Amygdala (tissue), 56 donors: Measurements from ENCODE around the gene DBN1.
"Not testable (repeated sequence)": the region's sequence is repeated elsewhere in the genome, so short reads cannot be mapped to it uniquely, and the experiment has no call there.

Experiments
- DNase-seq, 56 donors: peaks; one replicate each; lab custom pipeline; 2025; lab: John Stamatoyannopoulos, UW

Gene DBN1

DNA sequence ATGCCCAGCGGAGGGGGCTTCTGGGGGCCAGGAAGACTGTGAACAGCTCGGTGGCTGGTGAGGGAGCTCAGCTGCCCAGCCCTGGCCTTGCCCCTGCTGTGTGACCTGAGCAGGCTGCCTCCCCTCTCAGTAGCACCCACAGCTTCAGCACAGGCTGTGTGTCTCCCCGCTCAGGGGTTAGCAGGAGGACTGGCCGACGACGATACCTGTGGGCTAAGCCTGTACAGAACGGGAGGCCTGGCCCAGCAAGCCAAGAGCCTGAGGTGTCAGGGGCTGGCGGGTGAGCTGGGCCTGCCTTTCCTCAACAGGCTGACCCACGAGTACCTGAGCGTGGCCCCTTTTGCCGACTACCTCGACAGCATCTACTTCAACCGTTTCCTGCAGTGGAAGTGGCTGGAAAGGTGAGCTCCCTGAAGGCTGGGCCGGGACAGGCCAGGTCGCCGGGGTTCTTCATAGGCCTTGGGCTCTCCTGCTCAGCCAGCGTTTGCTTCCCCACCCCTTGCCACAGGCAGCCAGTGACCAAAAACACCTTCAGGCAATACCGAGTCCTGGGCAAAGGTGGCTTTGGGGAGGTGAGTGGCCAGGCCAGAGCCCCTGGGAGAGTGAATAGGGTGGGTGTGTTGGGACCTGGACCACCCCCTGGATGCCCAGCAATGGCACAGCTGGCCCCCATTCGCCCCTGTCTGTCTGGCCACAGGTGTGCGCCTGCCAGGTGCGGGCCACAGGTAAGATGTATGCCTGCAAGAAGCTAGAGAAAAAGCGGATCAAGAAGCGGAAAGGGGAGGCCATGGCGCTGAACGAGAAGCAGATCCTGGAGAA lies 40.4 kb downstream of the DBN1 start:
- no peak for DNase-seq

DNA sequence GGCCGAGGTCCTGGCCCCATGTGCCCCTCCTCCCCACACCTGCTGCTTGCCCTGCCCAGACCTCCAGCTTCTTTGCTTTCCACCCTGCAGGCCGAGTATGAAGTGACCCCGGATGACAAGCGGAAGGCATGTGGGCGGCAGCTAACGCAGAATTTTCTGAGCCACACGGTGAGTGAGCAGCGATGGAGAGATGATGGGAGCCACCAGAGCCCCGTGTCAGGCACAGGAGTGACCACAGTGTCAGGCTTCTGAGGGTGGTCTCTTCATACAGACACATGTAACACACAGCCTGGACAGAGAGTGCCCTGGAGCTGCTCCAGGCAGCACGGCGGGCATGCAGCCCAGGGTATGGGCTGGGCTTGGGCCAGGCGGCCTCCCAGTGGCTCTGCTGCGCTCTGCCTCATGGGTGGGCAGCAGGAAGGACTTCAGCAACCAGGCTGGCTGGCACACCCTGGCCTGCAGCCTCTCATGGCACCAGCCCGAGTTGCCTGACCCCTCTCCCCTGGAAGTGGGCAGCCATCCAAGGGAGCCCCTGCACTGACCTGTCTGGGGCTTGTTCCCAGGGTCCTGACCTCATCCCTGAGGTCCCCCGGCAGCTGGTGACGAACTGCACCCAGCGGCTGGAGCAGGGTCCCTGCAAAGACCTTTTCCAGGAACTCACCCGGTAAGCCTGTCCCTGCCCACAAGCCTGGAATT lies 41.1 kb downstream of the DBN1 start:
- peak in 34 of 56 donors; percentile 15 to 72 (median 39) for DNase-seq

DNA sequence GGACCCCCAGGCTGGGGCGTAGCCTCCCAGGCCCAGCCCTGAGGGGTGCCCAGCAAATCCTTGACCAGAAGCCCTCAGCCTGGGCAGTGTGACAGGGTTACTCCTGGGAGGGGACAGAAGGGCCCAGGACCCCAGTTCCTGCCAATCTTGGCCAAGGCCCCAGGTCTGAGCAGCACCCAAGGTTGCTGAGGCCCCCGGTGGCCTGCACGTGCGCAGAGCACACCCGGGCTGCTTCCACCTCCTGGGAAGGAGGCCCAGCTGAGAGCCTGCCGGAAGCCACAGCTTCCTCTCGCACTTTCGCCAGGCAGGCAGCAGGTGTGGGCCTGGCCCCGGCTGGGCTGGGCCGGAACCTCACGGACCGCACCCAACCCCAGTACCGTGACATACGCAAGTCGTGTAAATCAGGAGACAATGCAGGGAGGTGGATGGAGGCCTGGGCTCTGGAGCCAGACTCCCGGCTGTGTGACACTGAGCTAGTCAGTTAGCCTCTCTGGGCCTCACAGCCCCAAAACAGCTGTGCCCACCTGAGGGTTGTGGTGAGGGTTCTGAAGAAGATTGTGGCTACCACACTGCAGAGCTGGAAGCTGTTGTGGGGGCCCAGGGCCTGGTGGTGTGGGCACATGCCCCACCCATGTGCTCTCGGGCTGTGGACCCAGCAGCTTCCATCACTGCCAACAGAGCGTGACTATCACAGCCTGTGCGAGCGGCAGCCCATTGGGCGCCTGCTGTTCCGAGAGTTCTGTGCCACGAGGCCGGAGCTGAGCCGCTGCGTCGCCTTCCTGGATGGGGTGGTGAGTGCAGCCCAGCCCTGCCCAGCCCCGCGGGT lies 41.9 kb downstream of the DBN1 start:
- peak in 7 of 56 donors; percentile 17 to 40 (median 34) for DNase-seq

DNA sequence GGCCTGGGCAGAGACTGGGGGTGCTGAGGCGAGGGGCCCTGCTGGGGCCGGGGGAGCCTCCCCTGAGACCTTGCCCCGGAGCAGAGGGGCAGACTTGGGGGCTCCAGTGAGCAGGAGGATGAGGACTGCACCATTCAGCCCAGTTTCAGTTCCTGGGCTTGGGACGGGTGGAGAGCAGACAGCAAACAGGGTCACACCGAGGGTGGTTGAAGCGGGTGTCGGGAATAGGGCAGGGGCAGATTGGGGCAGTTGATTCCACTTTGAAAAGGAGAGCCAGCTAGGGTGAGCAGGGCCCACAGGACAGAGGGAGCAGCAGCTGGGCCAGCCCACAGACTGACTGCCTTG lies 42.5 kb downstream of the DBN1 start:
- no peak for DNase-seq

DNA sequence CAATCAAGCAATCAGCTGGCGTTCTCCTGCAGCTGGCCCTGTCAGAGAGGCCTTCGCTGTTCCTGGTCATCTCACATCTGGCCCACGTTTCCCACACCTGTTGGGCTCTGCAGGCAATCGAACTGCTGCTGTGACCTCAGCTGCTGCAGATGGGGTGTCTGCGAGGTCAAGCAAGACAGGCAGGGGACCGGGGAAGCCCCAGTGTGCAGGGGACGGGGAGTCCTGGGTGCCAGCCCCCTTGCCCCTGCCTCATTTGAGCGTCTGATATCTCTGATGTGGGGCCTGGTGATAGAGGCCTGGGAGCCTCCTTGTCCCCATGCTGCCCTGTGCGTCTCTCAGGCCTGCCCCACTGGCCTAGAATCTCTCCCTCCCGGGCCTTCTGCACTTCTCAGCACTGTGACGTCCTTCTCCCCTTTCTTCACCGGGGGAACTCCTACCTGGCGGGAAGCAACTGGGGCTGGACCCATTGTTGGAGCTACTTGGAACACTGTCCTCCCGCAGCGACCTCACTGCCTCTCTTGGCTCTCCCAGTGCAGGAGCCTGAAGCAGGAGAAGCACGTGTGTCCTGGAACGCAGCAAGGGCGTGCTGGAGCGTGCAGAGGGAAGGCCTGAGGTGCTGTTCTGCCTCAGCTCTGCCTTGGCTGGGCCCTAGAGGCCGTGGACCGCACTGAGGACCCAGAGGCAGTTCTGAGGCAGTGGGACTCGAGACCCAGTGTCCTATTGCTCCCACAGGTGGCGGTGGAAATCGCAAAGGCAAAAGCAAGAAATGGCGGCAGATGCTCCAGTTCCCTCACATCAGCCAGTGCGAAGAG lies 43.1 kb downstream of the DBN1 start:
- no peak for DNase-seq

DNA sequence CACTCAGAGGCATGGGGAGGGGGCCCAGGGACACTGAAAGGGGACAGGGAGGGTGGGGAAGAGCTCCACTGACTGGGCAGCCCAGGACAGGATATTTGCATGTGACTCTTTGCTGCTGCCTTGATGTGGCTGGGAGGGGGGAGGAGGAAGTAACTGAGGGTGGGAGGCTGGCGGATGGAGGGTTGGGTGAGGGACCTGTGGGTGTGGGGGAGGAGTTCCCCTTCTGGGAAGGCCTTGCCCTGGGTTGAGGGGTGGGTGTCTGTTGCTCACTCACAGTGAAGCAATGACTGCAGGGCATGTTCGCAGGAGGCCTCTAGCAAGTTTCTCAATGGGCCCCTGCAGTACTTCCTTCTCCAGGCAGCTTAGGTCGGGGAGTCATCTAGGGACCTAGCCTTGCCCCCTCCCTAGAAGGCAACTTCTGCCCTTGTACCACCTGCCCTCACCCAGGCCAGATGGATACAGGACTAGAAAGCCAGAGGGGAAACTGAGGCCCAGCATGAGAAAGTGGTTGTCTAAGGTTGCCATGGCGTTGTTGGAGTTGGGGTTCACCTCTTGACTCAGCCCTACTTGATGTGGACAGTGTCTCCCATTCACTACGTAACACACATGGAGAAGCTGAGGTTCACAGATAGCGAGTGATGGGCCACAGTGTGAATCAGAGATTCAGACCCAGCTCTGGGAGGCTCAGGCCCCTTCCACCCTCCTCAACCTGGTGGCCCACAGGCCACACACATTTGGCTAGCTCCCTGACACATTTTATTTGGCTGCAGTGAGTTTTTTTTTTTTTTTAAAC lies 44.0 kb downstream of the DBN1 start:
- peak in 12 of 56 donors; percentile 14 to 62 (median 24) for DNase-seq

DNA sequence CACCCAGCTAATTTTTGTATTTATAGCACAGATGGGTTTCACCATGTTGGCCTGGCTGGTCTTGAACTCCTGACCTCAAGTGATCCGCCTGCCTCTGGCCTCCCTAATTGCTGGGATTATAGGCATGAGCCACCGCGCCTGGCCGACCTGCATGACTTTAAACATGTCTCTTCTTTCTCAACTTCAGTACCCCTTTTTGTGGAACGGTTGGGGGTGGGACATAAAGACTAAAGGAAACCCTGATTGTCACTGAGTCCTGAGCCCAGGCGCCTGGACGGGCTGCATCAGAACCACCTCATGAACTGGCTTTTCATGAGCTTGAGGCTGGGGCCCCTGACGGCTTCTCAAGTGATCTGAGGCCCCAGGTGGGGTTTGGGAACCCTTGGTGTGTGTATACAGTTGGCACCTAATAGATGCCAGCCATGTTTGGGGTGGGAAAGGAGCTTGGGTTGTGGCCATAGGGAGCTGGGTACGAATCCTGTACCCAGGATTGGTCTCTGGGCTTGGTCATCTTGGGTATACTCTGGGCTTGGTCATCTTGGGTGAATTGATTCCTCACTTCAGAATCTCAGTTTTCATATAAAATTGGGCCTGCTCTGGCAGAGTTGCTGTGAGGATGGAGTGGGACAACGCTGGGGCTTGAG lies 44.7 kb downstream of the DBN1 start:
- no peak for DNase-seq

DNA sequence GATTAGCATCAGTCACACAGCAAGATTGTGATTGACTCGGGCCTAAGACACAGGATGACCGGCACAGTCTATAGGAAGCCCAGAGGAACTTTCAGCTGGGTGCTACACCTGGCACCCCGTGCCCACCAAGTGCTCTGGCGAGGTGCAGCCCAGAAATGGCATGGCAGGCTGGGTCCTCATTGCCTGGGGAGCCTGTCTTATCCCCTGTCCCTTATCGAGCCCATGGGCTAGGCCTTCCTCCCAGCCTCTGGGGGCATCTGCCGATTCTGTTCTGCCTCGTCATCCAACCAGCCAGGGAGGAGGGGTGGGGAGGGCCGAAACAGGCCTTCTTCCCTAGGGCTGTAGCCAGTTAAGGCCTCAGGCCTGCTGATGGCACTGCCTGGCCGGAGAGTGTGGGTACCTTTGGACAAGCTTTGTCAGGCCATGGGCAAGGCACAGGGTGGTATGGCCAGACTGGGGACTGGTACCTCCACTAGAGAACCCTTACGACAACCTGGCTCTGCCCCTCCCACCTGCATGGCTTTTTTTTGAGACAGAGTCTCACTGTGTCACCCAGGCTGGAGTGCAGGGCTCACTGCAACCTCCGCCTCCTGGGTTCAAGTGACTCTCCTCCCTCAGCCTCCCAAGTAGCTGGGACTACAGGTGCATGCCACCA lies 45.4 kb downstream of the DBN1 start:
- no peak for DNase-seq

DNA sequence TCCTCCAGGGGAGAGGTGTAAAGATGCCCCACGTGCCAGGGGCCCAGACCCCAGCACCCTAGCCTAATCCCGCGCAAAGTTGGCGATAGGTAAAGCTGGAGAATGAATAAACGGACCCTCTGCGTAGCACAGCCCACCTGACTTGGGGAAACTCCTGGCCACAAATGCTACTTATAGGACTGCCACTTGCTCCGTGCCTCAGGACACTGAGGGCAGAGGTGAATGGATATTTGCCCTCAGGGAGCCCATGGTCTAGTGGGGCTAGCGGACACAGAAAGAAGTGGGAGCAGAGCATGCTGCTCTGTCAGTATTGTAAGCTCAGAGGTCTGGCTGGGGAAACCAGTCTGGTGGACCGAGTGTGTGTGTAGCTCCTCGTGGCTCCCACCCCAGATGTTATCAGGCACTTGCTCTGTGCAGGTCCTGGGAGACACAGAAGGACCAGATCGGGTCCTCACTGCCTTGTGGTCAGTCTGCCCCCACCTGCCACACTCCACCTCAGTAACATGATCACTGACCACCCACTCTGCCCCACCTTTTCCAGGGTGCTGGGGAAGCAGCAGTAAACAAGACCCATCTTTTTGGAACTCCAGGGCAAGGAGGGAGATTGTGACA lies 46.1 kb downstream of the DBN1 start:
- DNase-seq = no peak

DNA sequence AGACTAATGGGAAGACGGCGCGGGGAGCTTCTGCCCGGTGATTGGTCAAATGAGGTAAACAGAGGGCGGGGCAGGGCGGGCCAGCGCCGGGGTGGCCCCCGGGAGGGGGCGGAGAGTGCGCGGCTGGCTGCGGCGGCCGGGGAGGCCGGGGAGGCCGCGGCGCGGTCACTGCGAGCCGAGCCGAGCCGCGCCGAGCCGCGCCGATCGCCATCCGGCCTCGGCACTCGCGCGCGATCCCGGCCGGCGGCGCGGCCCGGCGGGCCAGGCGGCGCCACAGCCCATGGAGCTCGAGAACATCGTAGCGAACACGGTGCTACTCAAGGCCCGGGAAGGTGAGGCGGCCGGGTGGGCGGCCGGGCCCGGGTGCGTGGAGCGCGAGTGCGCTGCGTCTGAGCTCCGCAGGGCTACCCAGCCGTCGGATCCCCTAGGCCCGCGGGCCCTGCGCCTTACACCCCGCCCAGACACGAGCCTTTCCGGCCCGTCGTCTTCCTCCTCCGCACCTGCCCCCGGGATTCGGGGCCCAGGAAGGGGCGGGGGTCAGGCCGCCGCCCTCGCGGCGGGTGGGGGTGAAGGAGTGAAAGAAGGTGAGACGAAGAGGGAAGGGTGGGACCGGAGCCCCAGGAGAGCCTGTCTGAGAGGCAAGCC lies 46.7 kb downstream of the DBN1 start, which contains the start of gene GRK6:
Gene GRK6 (plus strand): TSS at position 111 of the 645 bp plus-strand sequence. CDS start 170 bp downstream, at position 281.
- peak in 3 of 56 donors; percentile 42 to 59 (median 50) for DNase-seq

DNA sequence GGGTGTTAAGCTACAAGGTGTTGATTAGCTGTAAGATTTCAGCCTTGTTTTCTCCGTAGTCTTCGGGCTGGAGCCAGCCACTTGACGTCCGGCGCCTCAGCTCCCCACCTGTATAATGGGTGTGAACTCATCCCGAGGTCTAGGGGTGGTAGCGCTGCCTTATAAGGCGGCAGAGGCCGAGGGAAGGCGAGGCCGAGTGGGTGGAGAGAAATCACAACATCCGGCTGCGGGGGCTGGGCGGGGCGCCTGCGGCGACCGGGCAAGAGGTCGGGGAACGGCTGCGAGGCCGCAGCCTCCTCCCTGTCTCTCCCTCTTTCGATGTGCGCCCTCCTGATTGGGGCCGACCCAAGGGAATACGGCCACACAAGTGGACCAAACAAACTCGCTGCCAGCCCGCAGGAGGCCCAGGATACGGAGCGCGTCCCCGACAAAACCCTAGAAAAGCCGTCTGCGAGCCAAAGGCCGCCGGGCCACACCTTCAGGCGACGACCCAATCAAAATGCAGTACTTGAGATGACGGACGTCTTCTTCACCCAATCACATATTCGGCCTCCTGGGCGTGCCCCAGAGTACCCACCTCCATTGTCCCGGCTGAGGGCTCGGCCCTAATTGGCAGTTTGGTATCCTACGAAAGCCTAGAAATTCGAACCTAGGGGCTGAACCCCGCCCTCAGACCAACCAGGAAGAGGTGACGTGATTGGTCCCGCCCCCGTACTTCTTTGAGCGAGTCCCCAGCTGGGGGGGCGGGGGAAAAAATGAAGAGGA lies 47.5 kb downstream of the DBN1 start:
- peak; percentile 92 to 100 (median 99) for DNase-seq

DNA sequence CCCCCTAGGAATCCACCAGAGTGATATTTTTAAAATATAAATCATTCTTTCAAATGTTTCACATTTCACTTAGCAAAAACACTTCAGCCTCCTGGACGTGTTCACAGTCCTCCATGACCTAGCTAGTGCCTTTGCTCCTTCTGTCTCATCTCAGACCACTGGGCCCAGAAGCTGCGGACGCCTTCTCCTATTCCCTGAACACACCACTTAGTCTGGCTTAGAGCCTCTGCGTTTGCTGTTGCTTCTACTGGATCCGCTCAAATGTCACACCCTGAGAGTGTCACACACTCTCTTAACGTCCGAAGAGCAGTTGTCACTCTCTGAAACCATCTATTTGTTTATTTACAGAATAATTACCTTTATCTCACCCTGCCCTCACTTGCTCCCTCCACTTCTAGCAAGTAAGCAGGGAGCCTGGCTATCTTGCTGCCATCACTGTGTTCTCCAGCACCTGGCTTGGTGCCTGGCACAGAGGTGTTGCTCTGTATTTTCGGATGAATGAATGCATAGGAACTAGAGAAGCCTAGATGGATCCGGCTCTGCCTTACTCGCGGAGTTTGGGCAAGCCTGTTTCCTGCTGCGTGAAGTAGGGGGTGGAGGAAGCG lies 48.1 kb downstream of the DBN1 start:
- DNase-seq = no peak

DNA sequence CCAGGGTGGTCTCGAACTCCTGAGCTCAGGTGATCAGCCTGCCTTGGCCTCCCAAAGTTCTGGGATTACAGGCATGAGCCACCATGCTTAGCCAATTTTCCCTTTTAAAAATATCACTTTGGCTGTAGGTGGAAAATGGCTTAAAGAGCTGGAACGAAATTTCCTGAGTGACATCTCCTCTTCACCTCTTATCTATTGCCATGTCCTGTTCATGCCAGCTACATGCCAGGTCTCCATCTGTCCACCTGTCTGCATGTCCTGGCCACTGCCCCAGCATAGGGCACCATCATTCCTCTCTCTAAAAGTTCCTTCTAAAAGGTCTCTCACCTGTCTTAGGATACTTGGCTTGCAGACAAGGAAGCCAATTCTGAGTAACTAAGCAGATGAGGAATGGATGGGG lies 49.8 kb downstream of the DBN1 start:
- no peak for DNase-seq

DNA sequence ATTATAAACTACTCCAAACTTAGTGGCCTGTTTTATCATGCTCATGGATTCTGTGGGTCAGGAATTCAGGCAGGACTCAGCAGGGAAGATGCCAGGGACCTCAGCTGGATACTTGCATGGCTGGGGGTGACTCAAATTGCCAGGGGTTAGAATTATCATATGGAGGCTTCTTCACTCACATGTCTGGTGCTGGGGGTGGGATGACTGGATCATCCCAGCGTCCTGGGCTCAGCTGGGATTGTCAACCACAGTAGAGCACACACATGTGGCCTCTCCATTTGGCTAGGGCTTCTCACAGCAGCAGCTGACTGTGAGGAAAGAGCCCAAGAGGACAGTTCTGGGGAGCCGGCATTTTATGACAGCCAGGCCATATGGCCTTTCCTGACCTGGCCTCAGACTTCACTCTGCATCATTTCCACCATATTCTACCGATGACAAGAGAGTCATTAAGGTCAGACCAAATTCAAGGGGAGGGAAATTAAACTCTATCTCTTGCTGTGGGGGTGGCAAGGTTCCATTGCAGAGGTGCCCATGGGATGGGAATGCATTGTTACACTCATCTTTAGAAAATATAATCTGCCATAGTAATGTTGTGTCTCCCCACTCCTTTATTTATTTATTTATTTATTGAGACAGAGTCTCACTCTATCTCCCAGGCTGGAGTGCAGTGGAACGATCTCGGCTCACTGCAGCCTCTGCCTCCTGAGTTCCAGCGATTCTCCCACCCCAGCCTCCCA lies 52.2 kb downstream of the DBN1 start:
- DNase-seq = no peak

DNA sequence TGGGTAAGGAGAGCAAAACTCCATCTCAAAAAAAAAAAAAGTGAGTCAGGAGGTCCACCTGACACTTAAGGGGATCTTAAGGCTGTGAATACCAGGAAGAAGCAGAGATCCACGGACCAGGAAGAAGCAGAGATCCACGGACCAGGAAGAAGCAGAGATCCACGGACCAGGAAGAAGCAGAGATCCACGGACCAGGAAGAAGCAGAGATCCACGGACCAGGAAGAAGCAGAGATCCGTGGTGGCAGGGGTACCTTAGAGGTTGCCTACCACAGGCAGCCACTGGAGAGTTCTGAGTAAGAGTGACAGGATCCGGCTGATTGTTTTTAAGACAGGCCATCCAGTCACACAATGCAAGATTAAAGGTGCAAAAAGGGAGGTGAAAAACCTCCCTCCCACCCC lies 53.0 kb downstream of the DBN1 start:
- not testable (repeated sequence) for DNase-seq
